Measurements from ENCODE around the gene PDGFRB. TPM values are rescaled to one million over a fixed set of nuclear protein-coding genes. Genes with fewer than 3 reads are reported as not detected.

Gene PDGFRB
- total and polyA plus RNA-seq, 10 of the 15 experiments (the other 5 are each of a cell fraction or from before 2014, with no cell fraction given): 0.02 to 3.0 (median 1.0) TPM

- ChIA-PET SMC1A (ENCODE audit: uncharacterized antibody, unreplicated experiment) (no interaction called here), CTCF (interaction anchor here (1.1 to 1.4 kb wide), 3 partner anchors 16 to 85 kb away, joined by 3 to 4 read pairs (median 3); no protein-coding TSS in a partner anchor)
- intact Hi-C loops (cut with micrococcal nuclease; ENCODE audit: unreplicated experiment): loop anchor here (5.0 kb wide), 1 partner anchor 59 kb away; no protein-coding TSS in a partner anchor
These were observed 49.6 kb downstream of the PDGFRB start for GRCh38 chr5:150105928-150106615.

More at GRCh38 chr5:150105928-150106615, 49.6 kb downstream of the PDGFRB start:
- no peak overlapping the region for H3K27ac ChIP-seq (ENCODE audit: control insufficient read depth, insufficient read depth)
- ChIA-PET RAD21 (ENCODE audit: unreplicated experiment) (no interaction called here), POLR2A (no interaction called here)
- no TSS peak for BruUV-seq (replicated peaks)
- no peaks in the 10 kb centered on the region for H3K36me3 ChIP-seq (ENCODE audit: control insufficient read depth in 2 of 2, insufficient read depth in 2 of 2, low read length in 1 of 2)
- H3K9me3 ChIP-seq (replicated peaks; ENCODE audit: control insufficient read depth, insufficient read depth, low read length): no peaks in the 10 kb centered on the region
- H3K4me3 ChIP-seq: no peak overlapping the region
- WGBS (ENCODE audit: insufficient coverage, insufficient replicate concordance, low lambda C conversion rate, missing lambda C conversion rate): 64% methylated on average over 7 of the region's 7 CpGs
- no peak overlapping the region for H3K9ac ChIP-seq (ENCODE audit: control insufficient read depth, insufficient read depth, low read length)
- H3K27me3 ChIP-seq (replicated peaks in 1 of 2; ENCODE audit: control insufficient read depth in 2 of 2, insufficient read depth in 2 of 2, low read length in 1 of 2): no peaks in the 10 kb centered on the region
- in situ Hi-C loops (cut with MboI): no loop called here
- TF ChIP-seq POLR2AphosphoS2 (IDR thresholded peaks at IDR 0.05; ENCODE audit: low read depth, low read length) (no peak), BCL11A (IDR thresholded peaks at IDR 0.05; ENCODE audit: low read depth, low read length) (no peak), ATF7 (IDR thresholded peaks at IDR 0.05; ENCODE audit: low read depth) (no peak), ZZZ3 (IDR thresholded peaks at IDR 0.05; ENCODE audit: control insufficient read depth, insufficient read length, low read depth) (no peak), IKZF1 (conservative IDR thresholded peaks at IDR 0.05) (no peak), MEF2B (IDR thresholded peaks at IDR 0.05; ENCODE audit: partially characterized antibody, poor library complexity, severe bottlenecking) (no peak), CREM (IDR thresholded peaks at IDR 0.05; ENCODE audit: low read depth) (no peak), JUNB (IDR thresholded peaks at IDR 0.05) (no peak), IRF3 (IDR thresholded peaks at IDR 0.05) (no peak), CHD4 (IDR thresholded peaks at IDR 0.05) (no peak), SMC3 (IDR thresholded peaks at IDR 0.05; ENCODE audit: borderline replicate concordance, low read length) (no peak)
- TF ChIP-seq, protein P1, sequence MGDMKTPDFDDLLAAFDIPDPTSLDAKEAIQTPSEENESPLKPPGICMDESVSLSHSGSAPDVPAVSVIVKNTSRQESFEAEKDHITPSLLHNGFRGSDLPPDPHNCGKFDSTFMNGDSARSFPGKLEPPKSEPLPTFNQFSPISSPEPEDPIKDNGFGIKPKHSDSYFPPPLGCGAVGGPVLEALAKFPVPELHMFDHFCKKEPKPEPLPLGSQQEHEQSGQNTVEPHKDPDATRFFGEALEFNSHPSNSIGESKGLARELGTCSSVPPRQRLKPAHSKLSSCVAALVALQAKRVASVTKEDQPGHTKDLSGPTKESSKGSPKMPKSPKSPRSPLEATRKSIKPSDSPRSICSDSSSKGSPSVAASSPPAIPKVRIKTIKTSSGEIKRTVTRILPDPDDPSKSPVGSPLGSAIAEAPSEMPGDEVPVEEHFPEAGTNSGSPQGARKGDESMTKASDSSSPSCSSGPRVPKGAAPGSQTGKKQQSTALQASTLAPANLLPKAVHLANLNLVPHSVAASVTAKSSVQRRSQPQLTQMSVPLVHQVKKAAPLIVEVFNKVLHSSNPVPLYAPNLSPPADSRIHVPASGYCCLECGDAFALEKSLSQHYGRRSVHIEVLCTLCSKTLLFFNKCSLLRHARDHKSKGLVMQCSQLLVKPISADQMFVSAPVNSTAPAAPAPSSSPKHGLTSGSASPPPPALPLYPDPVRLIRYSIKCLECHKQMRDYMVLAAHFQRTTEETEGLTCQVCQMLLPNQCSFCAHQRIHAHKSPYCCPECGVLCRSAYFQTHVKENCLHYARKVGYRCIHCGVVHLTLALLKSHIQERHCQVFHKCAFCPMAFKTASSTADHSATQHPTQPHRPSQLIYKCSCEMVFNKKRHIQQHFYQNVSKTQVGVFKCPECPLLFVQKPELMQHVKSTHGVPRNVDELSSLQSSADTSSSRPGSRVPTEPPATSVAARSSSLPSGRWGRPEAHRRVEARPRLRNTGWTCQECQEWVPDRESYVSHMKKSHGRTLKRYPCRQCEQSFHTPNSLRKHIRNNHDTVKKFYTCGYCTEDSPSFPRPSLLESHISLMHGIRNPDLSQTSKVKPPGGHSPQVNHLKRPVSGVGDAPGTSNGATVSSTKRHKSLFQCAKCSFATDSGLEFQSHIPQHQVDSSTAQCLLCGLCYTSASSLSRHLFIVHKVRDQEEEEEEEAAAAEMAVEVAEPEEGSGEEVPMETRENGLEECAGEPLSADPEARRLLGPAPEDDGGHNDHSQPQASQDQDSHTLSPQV (IDR thresholded peaks at IDR 0.05): no peak
- H3K79me2 ChIP-seq (ENCODE audit: control insufficient read depth, insufficient read depth, low read length): no peaks in the 10 kb centered on the region
- no peak overlapping the region for H2AFZ ChIP-seq (ENCODE audit: control insufficient read depth, low read depth, low read length)
- ATAC-seq (no peak), FAIRE-seq (no peak), DNase-seq (ENCODE audit: low read depth, low spot score) (no peak)
- H4K20me1 ChIP-seq (ENCODE audit: control insufficient read depth, insufficient read depth): no peaks in the 10 kb centered on the region
- no peak overlapping the region for H3K4me2 ChIP-seq (ENCODE audit: control insufficient read depth, insufficient read depth)
- peaks cover 14% of the 10 kb centered on the region for H3K4me1 ChIP-seq (ENCODE audit: control insufficient read depth, insufficient read depth, low read length)
